OCI-LY1 (cell line): ENCODE data around the gene ALOX15.

Experiments used
- EZH2 ChIP-seq: fragments of 200-600 bp; sonication (generic), shearing (Covaris generic); IDR thresholded peaks from 2 replicates; pipeline ENCODE4 v1.8.0; 2017; ENCODE audit warnings: borderline replicate concordance, mixed run types, mild to moderate bottlenecking, antibody characterized with exemption, low read length, moderate library complexity, mixed read lengths
- TF ChIP-seq, protein P1 (sequence below): fragments of 200-600 bp; sonication (generic), shearing (Covaris generic); IDR thresholded peaks from 2 replicates; pipeline ENCODE4 v1.5.1; 2017; ENCODE audit warnings: mild to moderate bottlenecking, antibody characterized with exemption, low read length, moderate library complexity, mixed read lengths

DNA sequence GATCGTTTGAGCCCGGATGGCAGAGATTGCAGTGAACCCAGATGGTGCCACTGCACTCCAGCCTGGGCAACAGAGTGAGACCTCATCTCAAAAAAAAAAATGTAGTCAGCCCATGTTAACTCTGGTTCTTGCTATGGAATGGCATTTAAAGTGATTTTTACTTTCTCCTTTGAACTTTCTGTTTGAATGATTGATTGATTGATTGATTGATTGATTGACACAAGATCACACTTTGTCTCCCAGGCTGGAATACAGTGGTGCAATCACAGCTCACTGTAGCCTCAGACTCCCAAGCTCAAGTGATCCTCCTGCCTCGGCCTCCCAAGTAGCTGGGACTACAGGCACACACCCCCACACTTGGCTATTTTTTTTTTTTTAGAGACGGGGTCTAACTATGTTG is 40.2 kb downstream of the ALOX15 start:
- TF ChIP-seq, protein P1, sequence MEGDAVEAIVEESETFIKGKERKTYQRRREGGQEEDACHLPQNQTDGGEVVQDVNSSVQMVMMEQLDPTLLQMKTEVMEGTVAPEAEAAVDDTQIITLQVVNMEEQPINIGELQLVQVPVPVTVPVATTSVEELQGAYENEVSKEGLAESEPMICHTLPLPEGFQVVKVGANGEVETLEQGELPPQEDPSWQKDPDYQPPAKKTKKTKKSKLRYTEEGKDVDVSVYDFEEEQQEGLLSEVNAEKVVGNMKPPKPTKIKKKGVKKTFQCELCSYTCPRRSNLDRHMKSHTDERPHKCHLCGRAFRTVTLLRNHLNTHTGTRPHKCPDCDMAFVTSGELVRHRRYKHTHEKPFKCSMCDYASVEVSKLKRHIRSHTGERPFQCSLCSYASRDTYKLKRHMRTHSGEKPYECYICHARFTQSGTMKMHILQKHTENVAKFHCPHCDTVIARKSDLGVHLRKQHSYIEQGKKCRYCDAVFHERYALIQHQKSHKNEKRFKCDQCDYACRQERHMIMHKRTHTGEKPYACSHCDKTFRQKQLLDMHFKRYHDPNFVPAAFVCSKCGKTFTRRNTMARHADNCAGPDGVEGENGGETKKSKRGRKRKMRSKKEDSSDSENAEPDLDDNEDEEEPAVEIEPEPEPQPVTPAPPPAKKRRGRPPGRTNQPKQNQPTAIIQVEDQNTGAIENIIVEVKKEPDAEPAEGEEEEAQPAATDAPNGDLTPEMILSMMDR, result no peak
- TF ChIP-seq EZH2, result no peak
